ENCODE measurements around the gene STAC2.
A peak's percentile ranks its signal among the peaks of the same experiment; 100 is the strongest.
"Not testable (repeated sequence)": the region's sequence is repeated elsewhere in the genome, so short reads cannot be mapped to it uniquely, and the experiment has no call there.

The STAC2 gene

GRCh38 chr17:39225308-39225958 lies at the start of gene STAC2:
STAC2 (minus strand) TSS chr17:39225945; CDS start chr17:39225502, 443 bp downstream.
- DNase-seq, result no peak

- no peak for DNase-seq
These were observed 45.8 kb upstream of the STAC2 start for GRCh38 chr17:39271546-39271945.

GRCh38 chr17:39270923-39271322 lies 45.2 kb upstream of the STAC2 start:
- DNase-seq, result peak in 4 of 56 donors; percentile 7 to 21 (median 13)

- DNase-seq, result no peak
These were observed 38.4 kb upstream of the STAC2 start for GRCh38 chr17:39264119-39264518.

GRCh38 chr17:39261286-39261685 lies 35.5 kb upstream of the STAC2 start:
- no peak for DNase-seq

GRCh38 chr17:39252788-39253460 lies 27.2 kb upstream of the STAC2 start:
- DNase-seq, result no peak

- DNase-seq, result no peak
These were observed 26.3 kb upstream of the STAC2 start for GRCh38 chr17:39251997-39252396.

- not testable (repeated sequence) for DNase-seq
These were observed 24.3 kb upstream of the STAC2 start for GRCh38 chr17:39250076-39250475.

- DNase-seq, result no peak
These were observed 20.5 kb upstream of the STAC2 start for GRCh38 chr17:39246274-39246673.

- peak in 51 of 56 donors; percentile 18 to 91 (median 58) for DNase-seq
These were observed 19.1 kb upstream of the STAC2 start for GRCh38 chr17:39244600-39245570.

- no peak for DNase-seq
These were observed 18.4 kb upstream of the STAC2 start for GRCh38 chr17:39244016-39244599.

GRCh38 chr17:39243155-39243554 lies 17.4 kb upstream of the STAC2 start:
- no peak for DNase-seq

GRCh38 chr17:39240631-39241030 lies 14.9 kb upstream of the STAC2 start:
- no peak for DNase-seq

- DNase-seq, result no peak
These were observed 14.0 kb upstream of the STAC2 start for GRCh38 chr17:39239640-39240314.

GRCh38 chr17:39238311-39238972 lies 12.7 kb upstream of the STAC2 start:
- peak in 1 of 56 donors; percentile 10 for DNase-seq

- DNase-seq, result no peak
These were observed 11.8 kb upstream of the STAC2 start for GRCh38 chr17:39237586-39237985.

GRCh38 chr17:39236981-39237441 lies 11.3 kb upstream of the STAC2 start:
- DNase-seq, result no peak

GRCh38 chr17:39236450-39236927 lies 10.7 kb upstream of the STAC2 start:
- DNase-seq, result no peak

GRCh38 chr17:39235555-39236449 lies 10.1 kb upstream of the STAC2 start:
- no peak for DNase-seq
